Testis (tissue), 3 donors: ENCODE data around the gene DYRK1A. TPM values are rescaled to one million over a fixed set of nuclear protein-coding genes. Genes with fewer than 3 reads are reported as not detected.

Source experiments
- DNase-seq: peaks from one replicate; pipeline ENCODE4 v3.0.0-alpha.2; 2019
- H3K27ac ChIP-seq, 2 donors: fragments of 200-600 bp; sonication (generic); one replicate each; pipeline ENCODE4 v1.5.1; 2019
- H3K27me3 ChIP-seq: fragments of 200-600 bp; sonication (generic); one replicate; pipeline ENCODE4 v1.5.1; 2019
- H3K36me3 ChIP-seq: fragments of 200-600 bp; sonication (generic); one replicate; pipeline ENCODE4 v1.5.1; 2017; ENCODE audit warnings: low read depth; ENCODE audit errors: missing control alignments
- H3K4me1 ChIP-seq: fragments of 200-600 bp; sonication (generic); one replicate; pipeline ENCODE4 v1.5.1; 2019
- H3K4me3 ChIP-seq, 2 donors: fragments of 200-600 bp; sonication (generic); one replicate each; pipeline ENCODE4 v1.5.1; 2017 to 2019
- H3K9me3 ChIP-seq: fragments of 200-600 bp; sonication (generic); one replicate; pipeline ENCODE4 v1.5.1; 2017
- CTCF ChIP-seq, 3 experiments: fragments of 450-650 bp in 2 of 3; fragments of 200-600 bp in 1 of 3; sonication (generic) in 1 of 3; IDR thresholded peaks; one replicate each; pipeline ENCODE4 v1.5.1; 2016 to 2019; ENCODE audit warnings: antibody characterized with exemption in 3 of 3, mild to moderate bottlenecking in 2 of 3, moderate library complexity in 1 of 3
- POLR2A ChIP-seq: fragments of 450-650 bp; IDR thresholded peaks from one replicate; pipeline ENCODE4 v1.6.1; 2017; ENCODE audit warnings: antibody characterized with exemption, mild to moderate bottlenecking, moderate library complexity
- WGBS, 2 donors: methylation state at CpG; one replicate each; pipeline ENCODE4 v1.1.5; 2018; 5-methylcytosine and 5-hydroxymethylcytosine counted together
- intact Hi-C: fragments of 100-400 bp; cut with DNase I; formaldehyde crosslinking; loops from one replicate; pipeline ENCODE4 v1.15.1; 2023; ENCODE audit warnings: low total_unique reads
- polyA plus RNA-seq: library from polyadenylated mRNA; stranded (reverse); fragments of 350-450 nt; fragmentation: Illumina TruSeq; extraction: RNeasy Lipid Tissue Mini Kit (QIAGEN cat#74804); gene quantifications from one replicate; pipeline ENCODE4 v1.2.3, GENCODE V29; 2014; ENCODE audit warnings: low read depth, low replicate concordance; ENCODE audit not compliant: insufficient read depth
- total RNA-seq, 2 donors: library from RNA; depleted of rRNA; stranded (reverse); fragments of >200 nt; gene quantifications; one replicate each; pipeline ENCODE4 v1.2.3, GENCODE V29; 2016

Gene DYRK1A
- total and polyA plus RNA-seq, 3 donors from 2014 or later = 68.6 to 166 (median 141) TPM

DNA sequence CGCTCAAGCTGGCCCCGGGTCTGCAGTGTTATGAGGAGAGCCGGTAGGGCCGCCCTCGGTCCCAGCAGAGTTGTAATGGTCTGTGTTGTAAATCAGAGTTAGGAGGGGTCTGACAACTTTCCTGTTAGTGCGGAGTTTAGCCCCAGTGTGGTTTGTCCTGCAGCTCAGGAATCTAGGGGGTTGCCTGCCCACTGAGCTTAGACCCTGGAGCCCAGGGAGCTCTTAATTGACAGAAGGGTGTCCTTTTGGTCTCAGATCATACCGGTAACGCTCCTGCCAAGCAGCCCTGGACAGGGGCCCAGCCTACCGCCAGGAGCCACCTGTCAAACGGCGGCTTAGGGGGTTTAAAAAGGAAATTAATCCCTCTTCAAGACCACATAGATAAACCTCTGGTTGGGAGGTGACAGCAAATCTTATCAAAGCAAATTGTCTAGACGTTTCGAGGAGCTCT is 164.4 kb downstream of the DYRK1A start:
- Histone ChIP-seq H3K4me3 (no peak overlapping the region), H3K27ac (no peak overlapping the region), H3K27me3 (no peaks in the 10 kb centered on the region), H3K9me3 (no peaks in the 10 kb centered on the region), H3K4me1 (peaks cover 4% of the 10 kb centered on the region), H3K36me3 (no peaks in the 10 kb centered on the region)
- TF ChIP-seq POLR2A = no peak
- no peak for TF ChIP-seq CTCF (IDR thresholded peaks at IDR 0.05)
- DNase-seq = no peak
- 57 to 58% methylated on average over 13 of the region's 13 CpGs for whole genome bisulfite sequencing, 2 donors
- intact Hi-C loops = no loop called here

DNA sequence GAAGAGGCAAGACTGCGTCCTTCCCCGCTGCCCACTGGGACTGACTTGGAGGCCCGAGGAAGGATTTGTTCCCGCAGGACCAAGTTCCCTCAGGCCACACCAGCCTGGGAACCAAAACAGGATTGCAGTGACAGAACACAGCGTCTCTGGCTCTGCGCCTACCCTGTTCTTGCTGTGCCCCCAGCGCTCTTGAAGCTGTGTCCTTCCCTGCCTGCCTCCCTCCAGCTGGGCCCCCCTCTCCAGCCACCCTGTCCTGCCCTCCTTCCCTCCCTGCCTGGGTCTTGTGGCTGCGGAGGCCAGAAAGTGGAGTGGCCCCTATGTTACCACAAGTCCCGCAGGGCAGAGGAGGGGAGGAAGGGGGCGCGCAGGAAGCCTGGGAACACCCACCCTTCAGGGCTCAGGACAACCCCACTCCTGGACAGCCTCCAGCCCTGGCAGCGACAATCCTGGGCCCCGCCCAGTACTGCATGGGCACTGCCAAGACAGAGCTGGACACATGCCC is 164.9 kb downstream of the DYRK1A start:
- TF ChIP-seq CTCF (IDR thresholded peaks at IDR 0.05) (no peak), POLR2A (no peak)
- Histone ChIP-seq H3K4me3 (no peak overlapping the region), H3K4me1 (peaks cover 4% of the 10 kb centered on the region), H3K27ac (no peak overlapping the region), H3K36me3 (no peaks in the 10 kb centered on the region), H3K9me3 (no peaks in the 10 kb centered on the region), H3K27me3 (no peaks in the 10 kb centered on the region)
- intact Hi-C loops = no loop called here
- 53 to 55% methylated on average over 13 of the region's 13 CpGs for WGBS, 2 donors
- DNase-seq = no peak

- H3K4me3 ChIP-seq = no peak overlapping the region
- H3K4me1 ChIP-seq = peaks cover 4% of the 10 kb centered on the region
- no peaks in the 10 kb centered on the region for H3K36me3 ChIP-seq
- 62 to 86% methylated on average over 13 to 20 of the region's 20 CpGs for WGBS, 2 donors
- intact Hi-C loops = no loop called here
- H3K27ac ChIP-seq = no peak overlapping the region
- H3K27me3 ChIP-seq = no peaks in the 10 kb centered on the region
- no peak for DNase-seq
- no peak for TF ChIP-seq CTCF (IDR thresholded peaks at IDR 0.05)
- TF ChIP-seq POLR2A = no peak
- H3K9me3 ChIP-seq = no peaks in the 10 kb centered on the region
Measured at GRCh38 chr21:37532868-37533780, 166.6 kb downstream of the DYRK1A start.

- 66 to 86% methylated on average over 3 of the region's 3 CpGs for WGBS, 2 donors
- intact Hi-C loops = no loop called here
- no peaks in the 10 kb centered on the region for H3K27me3 ChIP-seq
- H3K36me3 ChIP-seq = no peaks in the 10 kb centered on the region
- no peak overlapping the region for H3K4me3 ChIP-seq
- no peak for TF ChIP-seq POLR2A
- TF ChIP-seq CTCF (IDR thresholded peaks at IDR 0.05) = no peak
- DNase-seq = no peak
- H3K27ac ChIP-seq = no peak overlapping the region
- H3K4me1 ChIP-seq = peaks cover 4% of the 10 kb centered on the region
- H3K9me3 ChIP-seq = no peaks in the 10 kb centered on the region
Measured at GRCh38 chr21:37534431-37534830, 167.9 kb downstream of the DYRK1A start.
